GM12892 (cell line): ENCODE measurements around the gene GRB2.

Source experiments
- POLR2A ChIP-seq: IDR thresholded peaks from 2 replicates; pipeline ENCODE4 v1.6.1; 2011; ENCODE audit warnings: low read depth, low read length, control low read depth
- POLR2AphosphoS5 ChIP-seq: IDR thresholded peaks from 2 replicates; pipeline ENCODE4 v1.6.1; 2011; ENCODE audit warnings: low read depth, low read length, control low read depth

DNA sequence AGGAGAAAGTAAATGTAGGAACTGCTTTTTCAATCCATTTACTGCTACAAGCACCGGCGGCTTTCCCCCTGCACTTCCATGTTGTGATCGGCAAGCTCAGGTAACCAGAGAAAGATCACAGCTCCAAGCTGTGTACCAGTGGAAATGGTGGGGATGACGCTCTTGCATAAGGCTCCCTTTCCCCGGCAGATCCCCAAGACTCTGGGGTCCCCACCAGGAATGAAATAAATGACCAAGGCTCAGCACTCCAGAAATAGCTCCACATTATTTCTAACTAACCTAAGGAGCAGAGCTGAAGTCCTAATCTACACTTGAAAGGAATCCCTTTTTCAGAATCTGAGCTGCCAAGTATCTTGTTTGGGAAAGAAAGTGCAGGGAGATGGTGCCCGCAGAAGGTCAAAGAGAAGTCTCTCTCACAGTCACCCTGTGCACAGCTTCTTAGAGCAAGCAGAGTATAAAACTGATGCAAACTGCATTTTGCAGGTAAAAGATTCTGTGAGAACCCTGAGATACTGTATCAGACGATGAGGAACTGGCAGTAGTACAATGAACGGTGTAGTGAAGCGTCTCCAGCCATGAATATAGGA lies 11.1 kb downstream of the GRB2 start:
- no peak for TF ChIP-seq POLR2A
- TF ChIP-seq POLR2AphosphoS5 = no peak; the same call in 1 of the 2 replicates
